ENCODE results near the gene STK25. TPM values are rescaled to one million over a fixed set of nuclear protein-coding genes. Genes with fewer than 3 reads are reported as not detected.
A peak's percentile ranks its signal among the peaks of the same experiment; 100 is the strongest.

The STK25 gene
- total RNA-seq, 1 experiment from 2014 or later, result 79.5 TPM

- Histone ChIP-seq H3K9me3 (ENCODE audit: low read length) (no peaks in the 10 kb centered on the region), H3K4me3 (ENCODE audit: low read length) (no peak overlapping the region), H2AFZ (ENCODE audit: low read length) (no peak overlapping the region), H4K20me1 (ENCODE audit: insufficient read depth, low read depth, low read length) (no peaks in the 10 kb centered on the region), H3K4me1 (ENCODE audit: low read length) (no peaks in the 10 kb centered on the region), H3K9ac (ENCODE audit: low read length) (no peak overlapping the region), H3K27me3 (ENCODE audit: low read length) (no peaks in the 10 kb centered on the region), H3K4me2 (ENCODE audit: low read depth, low read length, poor library complexity, severe bottlenecking) (no peak overlapping the region), H3K36me3 (ENCODE audit: insufficient read depth, low read length) (no peaks in the 10 kb centered on the region), H3K27ac (ENCODE audit: low read length) (no peak overlapping the region), H3K79me2 (ENCODE audit: low read length) (no peaks in the 10 kb centered on the region), H3K9me2 (replicated peaks; ENCODE audit: insufficient read depth, low read length) (no peaks in the 10 kb centered on the region)
- no peak for DNase-seq
Measured at GRCh38 chr2:241541564-241542277, 33.3 kb upstream of the STK25 start.

GRCh38 chr2:241540771-241541561 is 32.6 kb upstream of the STK25 start:
- Histone ChIP-seq H3K27ac (ENCODE audit: low read length) (no peak overlapping the region), H3K9me2 (replicated peaks; ENCODE audit: insufficient read depth, low read length) (no peaks in the 10 kb centered on the region), H3K9ac (ENCODE audit: low read length) (no peak overlapping the region), H4K20me1 (ENCODE audit: insufficient read depth, low read depth, low read length) (no peaks in the 10 kb centered on the region), H2AFZ (ENCODE audit: low read length) (no peak overlapping the region), H3K9me3 (ENCODE audit: low read length) (no peaks in the 10 kb centered on the region), H3K4me3 (ENCODE audit: low read length) (no peak overlapping the region), H3K4me2 (ENCODE audit: low read depth, low read length, poor library complexity, severe bottlenecking) (no peak overlapping the region), H3K27me3 (ENCODE audit: low read length) (no peaks in the 10 kb centered on the region), H3K79me2 (ENCODE audit: low read length) (no peaks in the 10 kb centered on the region), H3K4me1 (ENCODE audit: low read length) (no peaks in the 10 kb centered on the region), H3K36me3 (ENCODE audit: insufficient read depth, low read length) (no peaks in the 10 kb centered on the region)
- DNase-seq, result peak; percentile 44

- no peak overlapping the region for H2AFZ ChIP-seq (ENCODE audit: low read length)
- H3K9ac ChIP-seq (ENCODE audit: low read length), result no peak overlapping the region
Measured at GRCh38 chr2:241540401-241540770, 32.0 kb upstream of the STK25 start.

GRCh38 chr2:241539616-241540374 is 31.4 kb upstream of the STK25 start:
- H3K4me3 ChIP-seq (ENCODE audit: low read length), result no peak overlapping the region
- H3K9me3 ChIP-seq (ENCODE audit: low read length), result no peaks in the 10 kb centered on the region
- DNase-seq, result no peak
- no peak overlapping the region for H3K27ac ChIP-seq (ENCODE audit: low read length)
- no peaks in the 10 kb centered on the region for H3K36me3 ChIP-seq (ENCODE audit: insufficient read depth, low read length)
- H3K79me2 ChIP-seq (ENCODE audit: low read length), result no peaks in the 10 kb centered on the region
- H4K20me1 ChIP-seq (ENCODE audit: insufficient read depth, low read depth, low read length), result no peaks in the 10 kb centered on the region
- H3K4me1 ChIP-seq (ENCODE audit: low read length), result no peaks in the 10 kb centered on the region
- H3K27me3 ChIP-seq (ENCODE audit: low read length), result no peaks in the 10 kb centered on the region
- H3K9me2 ChIP-seq (replicated peaks; ENCODE audit: insufficient read depth, low read length), result no peaks in the 10 kb centered on the region
- no peak overlapping the region for H3K9ac ChIP-seq (ENCODE audit: low read length)
- H2AFZ ChIP-seq (ENCODE audit: low read length), result no peak overlapping the region
- no peak overlapping the region for H3K4me2 ChIP-seq (ENCODE audit: low read depth, low read length, poor library complexity, severe bottlenecking)

More at GRCh38 chr2:241540401-241540770, 32.0 kb upstream of the STK25 start:
- no peaks in the 10 kb centered on the region for H3K27me3 ChIP-seq (ENCODE audit: low read length)
- no peaks in the 10 kb centered on the region for H3K9me3 ChIP-seq (ENCODE audit: low read length)
- H3K36me3 ChIP-seq (ENCODE audit: insufficient read depth, low read length), result no peaks in the 10 kb centered on the region
- no peak overlapping the region for H3K27ac ChIP-seq (ENCODE audit: low read length)
- no peaks in the 10 kb centered on the region for H4K20me1 ChIP-seq (ENCODE audit: insufficient read depth, low read depth, low read length)
- no peak overlapping the region for H3K4me3 ChIP-seq (ENCODE audit: low read length)
- H3K79me2 ChIP-seq (ENCODE audit: low read length), result no peaks in the 10 kb centered on the region
- no peaks in the 10 kb centered on the region for H3K9me2 ChIP-seq (replicated peaks; ENCODE audit: insufficient read depth, low read length)
- no peak overlapping the region for H3K4me2 ChIP-seq (ENCODE audit: low read depth, low read length, poor library complexity, severe bottlenecking)
- H3K4me1 ChIP-seq (ENCODE audit: low read length), result no peaks in the 10 kb centered on the region
- DNase-seq, result no peak

GRCh38 chr2:241538838-241539615 is 30.6 kb upstream of the STK25 start:
- DNase-seq, result no peak
- no peaks in the 10 kb centered on the region for H3K9me2 ChIP-seq (replicated peaks; ENCODE audit: insufficient read depth, low read length)
- H3K9ac ChIP-seq (ENCODE audit: low read length), result no peak overlapping the region
- H3K4me2 ChIP-seq (ENCODE audit: low read depth, low read length, poor library complexity, severe bottlenecking), result no peak overlapping the region
- H3K4me1 ChIP-seq (ENCODE audit: low read length), result no peaks in the 10 kb centered on the region
- no peak overlapping the region for H3K27ac ChIP-seq (ENCODE audit: low read length)
- no peak overlapping the region for H3K4me3 ChIP-seq (ENCODE audit: low read length)
- no peak overlapping the region for H2AFZ ChIP-seq (ENCODE audit: low read length)
- H3K9me3 ChIP-seq (ENCODE audit: low read length), result no peaks in the 10 kb centered on the region
- no peaks in the 10 kb centered on the region for H3K79me2 ChIP-seq (ENCODE audit: low read length)
- H3K36me3 ChIP-seq (ENCODE audit: insufficient read depth, low read length), result no peaks in the 10 kb centered on the region
- no peaks in the 10 kb centered on the region for H4K20me1 ChIP-seq (ENCODE audit: insufficient read depth, low read depth, low read length)
- H3K27me3 ChIP-seq (ENCODE audit: low read length), result no peaks in the 10 kb centered on the region

GRCh38 chr2:241535871-241536655 is 27.7 kb upstream of the STK25 start:
- no peak overlapping the region for H2AFZ ChIP-seq (ENCODE audit: low read length)
- no peak overlapping the region for H3K9ac ChIP-seq (ENCODE audit: low read length)
- no peaks in the 10 kb centered on the region for H4K20me1 ChIP-seq (ENCODE audit: insufficient read depth, low read depth, low read length)
- H3K27ac ChIP-seq (ENCODE audit: low read length), result no peak overlapping the region
- no peaks in the 10 kb centered on the region for H3K36me3 ChIP-seq (ENCODE audit: insufficient read depth, low read length)
- no peak overlapping the region for H3K4me3 ChIP-seq (ENCODE audit: low read length)
- DNase-seq, result no peak
- H3K4me2 ChIP-seq (ENCODE audit: low read depth, low read length, poor library complexity, severe bottlenecking), result no peak overlapping the region
- no peaks in the 10 kb centered on the region for H3K4me1 ChIP-seq (ENCODE audit: low read length)
- no peaks in the 10 kb centered on the region for H3K9me2 ChIP-seq (replicated peaks; ENCODE audit: insufficient read depth, low read length)
- H3K27me3 ChIP-seq (ENCODE audit: low read length), result no peaks in the 10 kb centered on the region
- no peaks in the 10 kb centered on the region for H3K9me3 ChIP-seq (ENCODE audit: low read length)
- no peaks in the 10 kb centered on the region for H3K79me2 ChIP-seq (ENCODE audit: low read length)

GRCh38 chr2:241534701-241535375 is 26.5 kb upstream of the STK25 start:
- Histone ChIP-seq H3K9me2 (replicated peaks; ENCODE audit: insufficient read depth, low read length) (no peaks in the 10 kb centered on the region), H3K4me2 (ENCODE audit: low read depth, low read length, poor library complexity, severe bottlenecking) (no peak overlapping the region), H3K36me3 (ENCODE audit: insufficient read depth, low read length) (no peaks in the 10 kb centered on the region), H4K20me1 (ENCODE audit: insufficient read depth, low read depth, low read length) (no peaks in the 10 kb centered on the region), H3K4me3 (ENCODE audit: low read length) (no peak overlapping the region), H3K27me3 (ENCODE audit: low read length) (no peaks in the 10 kb centered on the region), H3K79me2 (ENCODE audit: low read length) (no peaks in the 10 kb centered on the region), H2AFZ (ENCODE audit: low read length) (no peak overlapping the region), H3K9ac (ENCODE audit: low read length) (no peak overlapping the region), H3K27ac (ENCODE audit: low read length) (no peak overlapping the region), H3K9me3 (ENCODE audit: low read length) (no peaks in the 10 kb centered on the region), H3K4me1 (ENCODE audit: low read length) (no peaks in the 10 kb centered on the region)
- no peak for DNase-seq
